ENCODE data around the gene CFAP92.

Gene CFAP92

DNA sequence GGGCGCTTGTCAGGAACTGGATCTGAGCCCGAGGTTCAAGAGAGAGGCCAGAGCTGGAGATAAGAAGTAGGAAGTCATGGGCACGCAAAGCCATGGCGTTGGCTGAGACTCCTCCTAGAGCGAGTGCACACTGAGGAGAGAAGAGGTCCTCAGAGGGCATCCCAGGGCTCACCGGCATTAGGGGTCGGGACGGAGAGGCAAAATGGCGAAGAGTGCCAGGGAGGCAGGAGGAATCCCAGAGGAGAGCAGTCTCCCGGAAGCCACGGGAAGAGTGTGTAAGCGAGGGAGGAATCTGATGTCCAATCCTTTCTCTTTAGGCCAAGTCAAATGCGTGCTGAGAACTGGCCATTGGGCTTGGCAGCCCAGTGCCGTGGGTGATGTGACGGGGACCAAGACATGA lies 31.2 kb upstream of the CFAP92 start:
- no peak for DNase-seq (ENCODE audit: low read depth)

DNA sequence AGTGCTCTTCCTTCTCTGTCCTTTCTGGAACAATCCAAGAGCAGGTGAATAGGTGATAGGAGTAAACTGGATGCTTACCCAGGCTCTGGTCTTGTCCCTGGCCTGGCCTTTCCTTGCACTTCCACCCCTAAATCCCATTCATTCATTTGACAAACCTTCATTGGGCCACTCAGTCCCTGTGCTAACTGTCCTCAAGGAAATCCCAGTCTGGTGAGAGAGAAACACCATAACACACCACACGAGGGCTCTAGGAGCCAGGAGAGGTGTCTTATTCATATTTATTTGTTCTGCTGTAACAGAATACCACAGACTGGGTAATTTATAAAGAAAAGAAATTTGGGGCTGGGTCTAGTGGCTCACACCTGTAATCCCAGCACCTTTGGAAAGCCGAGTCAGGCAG lies 30.0 kb upstream of the CFAP92 start:
- DNase-seq (ENCODE audit: low read depth) = no peak

DNA sequence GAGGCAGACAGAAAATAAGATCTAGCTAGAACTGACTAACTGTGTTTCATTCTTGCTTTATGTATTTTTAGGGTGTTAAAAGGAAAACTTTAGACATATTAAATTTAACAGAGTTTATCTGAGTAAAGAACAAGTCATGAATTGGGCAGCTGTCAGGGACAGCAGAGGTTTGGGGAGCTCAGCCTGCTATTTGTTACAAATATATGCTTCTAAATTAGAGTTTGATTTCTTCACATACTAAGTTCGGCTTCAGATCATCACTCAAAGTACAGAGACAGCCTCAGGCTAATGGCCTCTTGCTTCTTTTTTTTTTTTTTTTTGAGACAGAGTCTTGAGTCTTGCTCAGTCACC lies 29.1 kb upstream of the CFAP92 start:
- DNase-seq (ENCODE audit: low read depth) = no peak

DNA sequence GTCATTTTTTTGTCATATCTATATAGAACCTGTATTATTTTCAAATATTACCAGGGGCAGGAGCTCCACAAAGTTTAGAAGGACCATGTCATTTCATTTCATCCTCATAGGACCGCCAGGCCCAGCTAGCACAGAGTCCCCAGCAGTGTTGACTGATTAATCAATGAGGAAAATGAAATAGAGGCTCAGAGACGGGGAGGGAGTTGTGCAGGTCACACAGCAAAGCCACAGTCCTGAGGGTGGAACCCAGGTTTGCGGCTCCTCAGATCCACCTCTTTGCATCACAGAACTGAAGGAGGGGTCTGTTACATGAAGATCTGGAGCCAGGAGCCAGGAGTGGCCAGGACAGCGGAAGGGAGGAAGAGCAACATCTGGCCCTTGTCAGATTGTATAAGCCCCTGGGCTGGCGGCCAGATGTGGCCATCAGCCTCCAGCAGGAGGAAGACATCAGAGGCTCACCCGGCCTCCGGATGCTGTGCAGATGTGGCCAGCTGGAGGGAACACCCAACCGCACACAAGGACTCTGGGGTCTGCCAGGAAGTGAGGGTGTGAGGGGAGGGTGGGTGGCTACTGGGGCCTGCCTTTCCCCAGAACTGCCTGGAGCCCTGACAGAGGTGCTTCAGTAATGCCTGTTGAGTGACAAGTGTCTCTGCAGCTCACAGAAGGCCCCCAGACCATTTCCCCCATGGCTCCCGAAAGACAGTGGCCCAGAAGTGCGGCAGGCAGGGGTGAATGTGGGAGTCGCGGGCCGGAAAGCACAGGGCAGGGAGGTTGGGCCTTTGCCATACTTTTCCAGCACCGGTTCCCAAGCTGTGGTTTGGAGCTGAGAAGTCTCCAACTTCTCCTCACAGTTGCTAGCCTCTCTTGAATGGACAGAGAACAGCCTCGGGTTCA lies 28.5 kb upstream of the CFAP92 start:
- DNase-seq (ENCODE audit: low read depth) = no peak

DNA sequence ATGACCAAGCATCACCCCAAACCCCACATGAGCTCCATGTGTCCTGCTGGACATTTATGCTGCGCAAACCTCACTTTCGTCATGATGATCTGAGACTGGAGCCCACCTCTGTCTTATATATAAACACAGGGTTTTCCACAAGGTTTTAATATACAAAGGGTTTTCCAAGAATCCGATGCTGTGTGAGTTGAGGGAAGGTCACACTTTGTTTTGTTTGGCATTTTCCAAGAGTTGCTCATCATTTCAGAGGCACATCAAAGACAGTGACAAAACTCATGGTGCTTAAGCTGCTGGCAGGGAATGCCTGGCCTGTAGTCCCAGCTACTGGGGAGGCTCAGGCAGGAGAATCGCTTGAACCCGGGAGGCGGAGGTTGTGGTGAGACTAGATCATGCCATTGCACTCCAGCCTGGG lies 27.3 kb upstream of the CFAP92 start:
- DNase-seq (ENCODE audit: low read depth) = no peak

DNA sequence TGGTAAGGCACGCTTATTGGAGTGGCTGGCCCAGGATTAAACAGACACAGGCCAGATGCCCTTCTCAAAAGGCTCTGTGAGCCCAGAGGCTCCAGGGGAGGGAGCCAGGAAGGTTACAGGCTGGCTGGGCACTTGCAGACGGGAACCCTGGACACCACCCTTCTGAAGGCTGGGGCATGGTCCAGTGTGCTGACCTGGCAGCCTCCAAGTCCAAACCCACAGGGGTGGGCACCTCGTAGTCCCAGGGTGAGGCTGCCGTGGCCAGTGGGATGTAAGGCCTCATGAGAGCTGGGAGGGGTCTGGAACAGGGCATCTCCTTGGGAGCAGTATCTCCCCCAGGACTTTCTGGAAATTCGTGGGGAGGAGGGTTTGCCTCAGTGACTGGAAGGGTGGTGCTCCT lies 26.8 kb upstream of the CFAP92 start:
- no peak for DNase-seq (ENCODE audit: low read depth)

DNA sequence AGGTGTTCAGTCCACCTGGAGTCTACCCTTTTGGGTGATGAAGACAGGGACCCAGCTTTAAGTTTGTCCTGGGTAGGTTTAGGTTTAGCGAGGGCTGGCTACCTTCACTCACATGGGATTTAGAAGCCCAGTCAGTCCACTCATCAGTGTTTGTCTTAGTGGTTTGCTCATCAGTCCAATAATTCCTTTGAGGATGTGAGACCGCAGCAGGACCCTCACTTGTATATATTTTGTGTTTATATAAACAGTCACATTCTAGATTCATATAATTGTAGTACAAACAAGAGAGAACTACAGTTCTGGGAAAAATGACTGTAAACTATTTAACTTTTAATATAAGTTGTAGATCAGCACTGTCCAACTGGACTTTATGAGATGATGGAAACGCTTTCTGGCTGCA lies 25.4 kb upstream of the CFAP92 start:
- DNase-seq (ENCODE audit: low read depth) = no peak

DNA sequence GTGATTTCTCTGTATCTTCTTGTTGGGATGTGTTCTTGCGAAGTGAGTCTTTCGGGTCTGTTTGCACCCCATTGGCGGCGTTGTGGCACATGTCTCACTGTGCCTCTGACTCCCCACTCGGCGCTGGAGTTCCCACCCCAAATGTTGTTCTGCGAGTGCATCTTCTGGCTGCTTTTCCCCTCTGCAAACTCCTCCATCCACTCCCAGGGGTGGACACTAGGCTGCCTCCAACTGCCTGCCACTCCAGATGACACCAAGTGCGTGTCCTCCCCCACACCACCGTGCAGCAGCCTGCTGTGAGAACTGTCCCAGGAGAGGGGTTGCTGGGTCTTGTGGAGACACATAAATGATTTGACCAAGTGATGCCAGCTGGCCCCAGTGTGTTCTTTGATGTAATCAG lies 24.9 kb upstream of the CFAP92 start:
- DNase-seq (ENCODE audit: low read depth) = no peak

DNA sequence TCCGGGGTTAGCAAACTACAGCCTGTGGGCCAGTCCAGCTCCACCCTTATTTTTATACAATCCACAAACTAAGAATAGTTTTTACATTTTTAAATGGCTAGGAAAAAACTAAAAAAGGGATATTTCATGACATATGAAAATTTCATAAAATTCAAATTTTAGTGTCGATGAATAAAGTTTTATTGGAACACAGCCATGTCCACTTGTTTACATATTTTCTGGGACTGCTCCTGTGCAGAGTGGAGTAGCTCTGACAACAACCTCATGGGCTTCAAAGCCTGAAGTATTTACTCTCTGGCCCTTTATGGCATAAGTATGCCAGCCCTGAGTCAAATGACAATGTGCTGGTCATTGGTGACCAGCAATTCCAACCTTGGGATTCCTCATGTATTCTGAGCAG lies 24.4 kb upstream of the CFAP92 start:
- DNase-seq (ENCODE audit: low read depth) = no peak

DNA sequence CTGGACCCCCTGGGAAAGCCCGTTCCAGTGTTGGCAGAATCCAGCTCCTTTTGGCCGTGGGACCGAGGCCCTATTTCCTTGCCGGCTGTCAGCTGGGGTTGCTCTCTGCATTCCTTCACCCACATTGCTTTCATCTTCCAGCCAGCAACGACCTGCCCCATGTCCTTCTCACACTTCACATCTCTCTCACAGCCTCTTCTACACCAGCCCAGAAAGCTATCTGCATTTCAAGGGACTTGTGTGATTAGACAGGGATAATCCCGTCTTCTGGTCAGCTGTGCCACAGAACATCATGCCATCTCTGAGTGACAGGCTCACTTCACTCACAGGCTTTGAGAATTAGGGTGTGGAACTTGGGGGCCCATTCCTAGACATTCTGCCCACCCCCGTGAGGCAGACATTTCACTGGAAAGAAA lies 23.6 kb upstream of the CFAP92 start:
- DNase-seq (ENCODE audit: low read depth) = no peak

DNA sequence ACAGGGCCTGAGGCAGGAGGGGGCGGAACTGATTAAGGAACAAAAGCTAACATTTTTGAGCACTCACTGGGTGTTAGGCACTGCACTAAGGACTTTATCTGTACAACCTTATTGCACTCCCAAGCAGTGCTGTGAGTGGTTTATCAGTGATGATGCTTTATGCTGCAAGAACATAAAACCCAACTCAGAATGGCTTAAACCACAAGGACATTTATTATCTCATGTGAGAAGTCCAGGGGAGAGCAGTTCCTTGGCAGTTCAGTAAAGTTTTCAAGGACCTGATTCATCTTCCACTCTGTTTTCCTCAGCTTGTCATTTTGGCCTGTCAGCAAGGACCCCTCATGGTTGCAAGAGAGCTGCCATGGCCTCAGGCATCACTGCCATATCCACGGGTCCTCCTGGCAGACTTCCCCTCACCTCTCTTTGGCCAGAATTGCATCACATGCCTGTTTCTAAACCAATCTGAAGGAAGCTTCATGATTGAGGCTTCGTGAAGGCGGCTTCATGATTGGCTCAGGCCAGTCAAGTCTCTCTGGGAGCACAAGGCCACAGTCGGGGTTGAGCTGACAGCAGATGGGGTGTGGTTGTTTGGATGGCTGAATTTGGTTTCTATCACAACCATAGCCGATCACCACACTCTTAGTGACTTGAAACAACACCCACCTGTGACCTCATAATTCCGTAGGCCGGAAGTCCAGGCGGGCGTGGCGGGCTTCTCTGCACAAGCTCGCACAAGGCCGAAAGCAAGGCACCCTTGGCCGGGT lies 23.0 kb upstream of the CFAP92 start:
- DNase-seq (ENCODE audit: low read depth) = no peak

DNA sequence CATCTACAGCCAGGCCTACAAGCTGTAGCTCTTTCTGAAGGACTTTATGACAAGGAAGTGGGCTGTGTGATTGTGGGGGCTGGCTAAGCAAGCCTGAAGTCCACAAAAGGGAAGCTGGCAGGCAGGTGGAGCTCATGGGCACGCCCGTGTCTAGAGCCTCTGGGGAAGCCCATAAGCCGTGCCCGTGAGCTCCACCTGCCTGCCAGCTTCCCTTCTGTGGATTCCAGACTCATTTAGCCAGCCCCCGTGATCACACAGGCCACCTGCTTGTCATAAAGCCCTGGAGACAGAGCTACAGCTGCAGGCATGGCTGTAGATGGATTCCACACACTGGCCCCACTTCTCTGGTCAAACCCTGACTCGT lies 22.5 kb upstream of the CFAP92 start:
- no peak for DNase-seq (ENCODE audit: low read depth)

DNA sequence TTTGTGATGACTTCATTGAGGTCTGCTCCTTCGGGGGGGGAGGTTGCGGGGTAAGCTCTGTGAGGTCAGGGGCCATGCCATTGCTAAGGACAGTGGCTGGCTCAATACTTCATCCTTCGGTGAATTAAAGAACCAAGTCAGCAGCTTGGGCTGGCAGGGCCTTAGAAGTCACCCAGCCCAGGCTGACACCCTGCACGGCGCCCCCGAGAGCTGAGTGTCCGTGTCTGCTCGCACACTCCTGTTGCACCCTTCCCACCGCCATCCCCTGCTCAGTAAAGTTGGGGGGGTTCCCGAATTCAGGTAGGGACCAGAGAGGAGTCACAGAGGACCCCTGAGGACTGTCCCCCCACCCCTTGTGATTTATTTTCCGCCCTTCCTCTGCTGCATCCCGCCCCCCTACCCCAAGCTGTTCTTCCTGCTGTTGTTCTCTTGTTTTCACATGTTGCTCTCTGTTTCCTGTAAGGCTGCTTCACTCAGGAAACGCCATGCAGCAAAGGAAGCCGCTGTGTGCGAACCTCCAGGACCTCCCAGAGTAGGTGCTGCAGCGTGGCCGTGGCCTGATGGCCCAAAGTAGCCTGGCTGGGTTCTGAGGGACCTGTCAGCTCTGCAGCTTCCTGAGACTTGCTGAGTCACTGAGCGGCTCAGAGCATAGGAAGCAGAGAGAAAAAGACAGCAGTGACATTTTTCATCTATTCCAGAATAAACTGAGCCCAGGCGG lies 21.7 kb upstream of the CFAP92 start:
- DNase-seq (ENCODE audit: low read depth) = no peak

DNA sequence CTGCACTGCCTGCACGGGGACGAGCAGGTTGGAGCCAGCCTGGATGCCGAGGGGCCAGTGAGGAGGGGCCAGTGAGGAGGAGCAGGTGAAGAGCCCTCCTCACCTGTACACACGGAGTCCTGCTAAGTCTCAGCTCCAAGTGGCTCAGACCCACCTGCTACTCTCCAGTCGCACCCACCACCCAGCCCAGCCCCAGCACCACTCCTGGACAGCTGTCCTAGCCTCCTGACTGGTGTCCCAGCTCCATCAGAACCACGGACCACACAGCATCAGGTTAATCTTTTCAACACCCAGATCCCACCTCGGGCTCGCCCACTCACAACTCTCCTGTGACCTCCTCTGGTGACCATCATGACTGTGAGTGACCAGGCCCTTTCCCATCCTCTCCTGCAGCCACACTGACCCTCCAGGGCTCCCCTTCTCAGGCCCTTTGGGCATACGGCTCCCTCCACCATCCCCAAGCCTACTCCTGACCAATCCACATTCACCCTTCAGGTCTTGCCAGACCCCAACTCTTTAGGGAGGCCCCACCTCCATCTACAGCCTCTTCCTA lies 21.0 kb upstream of the CFAP92 start:
- DNase-seq (ENCODE audit: low read depth) = no peak

DNA sequence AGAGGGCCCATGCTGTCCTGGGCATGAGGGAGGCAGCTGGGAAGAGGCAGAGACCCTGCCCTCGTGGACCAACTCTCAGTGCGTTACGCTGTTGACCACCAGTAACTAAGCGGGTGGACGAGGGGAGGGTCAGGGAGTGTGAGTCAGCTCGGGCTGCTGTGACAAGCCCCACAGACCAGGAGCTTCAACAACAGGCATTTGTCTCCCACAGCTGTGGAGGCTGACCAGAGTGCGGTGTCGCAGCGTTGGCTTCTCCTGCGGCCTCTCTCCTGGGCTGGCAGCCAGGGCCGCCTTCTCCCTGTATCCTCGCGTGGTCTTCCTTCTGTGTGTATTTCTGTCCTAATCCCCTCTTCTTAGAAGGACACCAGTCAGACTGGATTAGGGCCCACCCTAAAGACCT lies 20.3 kb upstream of the CFAP92 start:
- no peak for DNase-seq (ENCODE audit: low read depth)

DNA sequence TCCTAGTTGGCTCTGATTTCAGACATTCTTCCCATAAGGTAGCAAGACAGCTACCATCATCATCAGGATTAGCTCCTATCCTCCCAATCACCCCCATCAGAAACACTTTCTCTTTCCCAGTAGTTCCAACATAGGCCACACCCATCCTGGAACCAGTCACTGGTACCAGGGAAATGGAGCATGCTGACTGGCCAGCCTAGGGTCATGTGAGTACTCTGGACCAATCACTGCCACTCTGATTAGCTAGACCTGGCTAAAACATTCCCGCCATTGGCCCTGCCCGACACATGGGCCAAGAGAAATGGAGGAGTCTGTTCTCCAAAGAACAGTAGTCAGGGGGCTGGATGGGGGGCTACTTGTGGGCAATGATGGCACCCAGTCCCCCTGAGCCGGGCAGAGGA lies 19.6 kb upstream of the CFAP92 start:
- DNase-seq (ENCODE audit: low read depth) = no peak

DNA sequence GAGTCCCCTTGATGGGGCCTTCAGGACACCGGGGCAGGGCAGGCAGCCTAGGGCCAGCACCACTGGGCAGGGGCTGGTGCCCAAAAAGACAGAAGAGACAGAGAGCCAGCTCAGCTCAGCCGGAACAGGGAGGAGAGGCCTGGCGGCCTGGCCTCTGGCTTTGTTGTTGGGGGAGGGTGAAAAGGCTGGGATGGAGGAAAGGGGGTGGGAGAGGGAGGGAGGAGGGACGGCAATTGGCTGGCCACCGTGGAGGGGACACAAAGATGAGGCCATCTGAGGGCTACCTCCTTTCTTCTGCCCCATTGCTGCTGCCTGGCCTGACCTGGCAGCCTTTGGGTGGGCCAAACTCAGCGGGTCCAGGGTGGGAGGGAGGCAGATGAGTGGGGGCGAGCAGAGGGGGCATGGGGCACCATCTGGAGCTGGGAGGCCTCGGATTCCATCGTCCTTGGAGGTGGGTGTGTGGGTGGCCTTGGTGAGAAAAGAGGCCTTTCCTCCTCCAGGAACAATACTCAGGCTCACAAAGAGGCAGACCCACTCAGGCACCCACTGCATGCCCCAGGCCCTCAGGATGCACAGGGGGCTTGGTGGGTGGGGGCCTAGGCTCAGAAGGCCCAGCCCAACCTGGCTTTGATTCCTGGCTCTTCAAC lies 16.6 kb upstream of the CFAP92 start:
- DNase-seq (ENCODE audit: low read depth) = no peak

DNA sequence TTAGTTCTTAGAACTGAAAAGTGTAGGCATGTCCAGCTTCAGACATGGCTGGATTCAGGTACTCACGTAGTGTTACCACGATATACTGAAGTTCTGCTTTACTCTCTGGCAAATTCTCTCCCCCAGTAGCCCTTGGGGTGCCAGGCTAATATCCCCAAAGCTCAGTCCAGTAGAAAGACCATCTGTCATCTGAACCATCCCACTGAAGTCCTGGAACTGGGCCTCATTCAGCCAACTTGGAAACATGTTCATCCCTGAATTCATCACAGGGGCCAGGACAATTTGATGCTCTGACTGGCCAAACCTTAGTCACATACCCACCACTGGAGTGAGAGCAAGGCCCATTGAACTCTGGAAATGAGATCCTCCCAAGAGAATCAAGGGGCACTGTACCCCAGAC lies 15.4 kb upstream of the CFAP92 start:
- no peak for DNase-seq (ENCODE audit: low read depth)

DNA sequence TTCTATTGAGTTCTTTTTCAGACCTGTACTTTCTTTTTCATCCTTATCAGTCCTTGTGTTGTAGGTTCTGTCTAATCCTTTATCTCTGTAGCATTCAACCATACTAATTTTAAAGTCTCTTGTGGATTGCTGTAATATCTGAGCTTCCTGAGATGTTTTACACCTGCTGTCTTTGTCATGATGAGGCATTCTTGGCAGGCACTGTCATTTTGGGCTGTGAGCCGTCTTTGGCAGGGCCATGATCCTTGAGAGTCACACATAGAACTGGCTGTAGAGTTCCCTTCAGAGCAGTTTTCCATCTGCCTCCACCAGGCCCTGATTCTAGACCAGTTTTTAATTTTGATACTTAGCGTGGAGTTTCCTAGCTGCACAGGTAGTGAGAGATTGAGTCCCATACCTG lies 13.9 kb upstream of the CFAP92 start:
- no peak for DNase-seq (ENCODE audit: low read depth)

DNA sequence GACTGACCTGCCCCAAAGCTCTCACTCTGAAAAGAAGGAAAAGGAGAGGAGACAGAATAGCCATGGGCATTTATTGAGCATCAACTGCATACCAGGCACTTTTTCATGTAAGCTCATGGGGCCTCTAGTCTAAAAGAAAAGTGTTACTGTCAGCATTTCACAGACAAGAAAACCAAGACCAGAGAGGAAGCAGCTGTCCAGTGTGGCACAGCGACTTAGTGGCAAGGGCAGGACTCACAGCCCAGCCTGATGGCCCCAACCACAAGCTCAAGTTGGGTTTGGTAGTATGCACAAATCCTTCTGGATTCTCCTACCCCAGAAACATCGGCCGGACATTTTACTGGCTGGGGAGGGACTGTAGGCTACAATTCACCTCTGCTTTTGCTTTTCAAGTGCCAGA lies 13.0 kb upstream of the CFAP92 start:
- DNase-seq (ENCODE audit: low read depth) = no peak

DNA sequence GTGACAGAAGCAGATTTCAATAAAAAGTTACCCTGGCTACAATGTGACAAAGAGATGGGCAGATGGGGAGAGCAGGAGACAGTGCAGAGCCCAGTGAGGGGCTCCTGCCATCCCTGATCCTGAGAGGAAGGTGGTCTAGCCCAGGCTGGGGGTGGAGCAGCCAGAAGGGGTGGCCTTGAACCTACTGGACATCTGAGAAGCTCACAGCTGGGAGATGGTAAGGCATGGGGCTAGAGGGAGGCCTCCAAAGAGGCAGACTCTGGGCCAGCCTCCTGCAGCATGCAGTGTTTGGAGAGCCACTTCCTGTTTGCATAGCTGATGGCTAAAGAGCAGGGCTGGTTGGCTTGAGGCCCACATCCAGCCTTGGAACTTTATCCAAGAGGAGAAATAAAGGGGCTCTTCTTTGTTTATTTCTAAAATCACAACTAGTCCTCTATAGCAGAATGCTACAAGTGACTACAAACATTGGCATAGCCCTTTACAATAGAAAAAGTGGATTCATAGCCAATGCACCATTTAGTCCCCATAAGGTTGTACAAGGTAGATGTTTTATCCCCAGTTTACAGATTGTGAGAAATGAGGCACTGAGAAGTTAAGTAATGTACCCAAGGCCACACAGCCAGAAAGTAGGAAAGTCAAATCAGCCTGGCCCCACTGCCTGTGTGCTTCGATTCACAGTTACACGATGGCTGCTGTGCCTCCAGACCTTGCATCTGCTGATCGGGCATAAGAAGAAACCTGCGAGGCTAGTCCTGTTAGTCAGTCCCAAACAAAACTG lies 11.8 kb upstream of the CFAP92 start:
- DNase-seq (ENCODE audit: low read depth) = no peak
